Measurements from ENCODE around the gene RGMB. TPM values are rescaled to one million over a fixed set of nuclear protein-coding genes. Genes with fewer than 3 reads are reported as not detected.
"Not testable (repeated sequence)": the region's sequence is repeated elsewhere in the genome, so short reads cannot be mapped to it uniquely, and the experiment has no call there.

RGMB gene
- 5.2 TPM for polyA plus RNA-seq

- Mint-ChIP-seq H3K36me3 (no peaks in the 10 kb centered on the region), H3K27me3 (peaks cover 8% of the 10 kb centered on the region), H3K9me3 (no peaks in the 10 kb centered on the region), H3K4me3 (peak within 1 kb of the TSS; percentile 97 to 99 (median 98)), H3K27ac (peak within 1 kb of the TSS; percentile 97 to 98 (median 97)), H3K4me1 (peaks cover 18 to 44% (median 37%) of the 10 kb centered on the region in 3 donors)
These were observed at the start of gene RGMB for GRCh38 chr5:98773464-98774191. RGMB (plus strand) TSS chr5:98773663; CDS start chr5:98774071, 408 bp downstream.

DNA sequence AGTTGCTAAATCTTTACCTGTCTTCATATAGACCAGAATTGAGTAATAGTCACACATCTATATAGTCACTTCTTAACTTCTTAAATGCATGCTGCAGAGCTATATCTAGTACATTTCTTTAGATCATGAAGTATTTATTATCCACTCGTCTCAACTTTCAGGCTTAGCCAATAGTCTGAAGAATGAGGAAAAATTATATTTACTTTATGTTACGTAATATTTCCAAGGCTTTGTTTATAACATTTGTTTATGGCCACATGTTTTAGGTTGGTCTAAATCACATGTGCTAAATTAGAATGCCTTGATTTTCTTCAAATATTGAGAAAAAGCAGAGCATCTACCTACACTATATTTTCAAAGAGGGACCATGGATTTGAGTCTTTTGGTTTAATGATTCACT lies 47.2 kb upstream of the RGMB start:
- Mint-ChIP-seq H3K27ac (no peak overlapping the region), H3K9me3 (peaks cover 0 to 1% (median 0%) of the 10 kb centered on the region in 3 donors), H3K36me3 (no peaks in the 10 kb centered on the region), H3K4me3 (no peak overlapping the region), H3K27me3 (peaks cover 2% of the 10 kb centered on the region), H3K4me1 (no peaks in the 10 kb centered on the region)

GRCh38 chr5:98727686-98728085 lies 45.8 kb upstream of the RGMB start:
- Mint-ChIP-seq H3K27me3 (peaks cover 6% of the 10 kb centered on the region), H3K4me1 (no peaks in the 10 kb centered on the region), H3K4me3 (no peak overlapping the region), H3K36me3 (no peaks in the 10 kb centered on the region), H3K27ac (no peak overlapping the region), H3K9me3 (peaks cover 0 to 1% (median 0%) of the 10 kb centered on the region in 3 donors)

DNA sequence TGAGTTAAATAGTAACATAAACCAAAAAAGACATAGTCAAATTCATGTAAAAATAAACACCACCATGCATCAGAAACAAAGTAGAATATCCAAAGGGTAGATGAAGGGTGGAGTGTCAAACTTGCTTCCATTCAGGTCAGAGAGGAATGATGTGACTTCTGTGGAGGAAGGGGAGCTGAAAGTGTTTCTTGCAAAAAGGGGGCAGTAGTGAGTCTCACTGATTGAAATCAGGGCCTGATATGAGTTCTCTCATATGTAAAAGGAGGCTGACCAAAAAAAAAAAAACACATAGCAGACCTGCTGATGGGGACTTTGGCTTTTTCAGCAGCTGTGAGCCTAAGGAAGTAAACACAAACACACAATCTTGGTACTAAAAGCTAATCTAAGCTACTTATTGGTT lies 38.8 kb upstream of the RGMB start:
- H3K4me3 Mint-ChIP-seq, result no peak overlapping the region
- H3K4me1 Mint-ChIP-seq, result no peaks in the 10 kb centered on the region
- H3K9me3 Mint-ChIP-seq, result peaks cover 0 to 4% (median 0%) of the 10 kb centered on the region in 3 donors
- H3K27ac Mint-ChIP-seq, result no peak overlapping the region
- H3K27me3 Mint-ChIP-seq, result peaks cover 15% of the 10 kb centered on the region
- H3K36me3 Mint-ChIP-seq, result no peaks in the 10 kb centered on the region

DNA sequence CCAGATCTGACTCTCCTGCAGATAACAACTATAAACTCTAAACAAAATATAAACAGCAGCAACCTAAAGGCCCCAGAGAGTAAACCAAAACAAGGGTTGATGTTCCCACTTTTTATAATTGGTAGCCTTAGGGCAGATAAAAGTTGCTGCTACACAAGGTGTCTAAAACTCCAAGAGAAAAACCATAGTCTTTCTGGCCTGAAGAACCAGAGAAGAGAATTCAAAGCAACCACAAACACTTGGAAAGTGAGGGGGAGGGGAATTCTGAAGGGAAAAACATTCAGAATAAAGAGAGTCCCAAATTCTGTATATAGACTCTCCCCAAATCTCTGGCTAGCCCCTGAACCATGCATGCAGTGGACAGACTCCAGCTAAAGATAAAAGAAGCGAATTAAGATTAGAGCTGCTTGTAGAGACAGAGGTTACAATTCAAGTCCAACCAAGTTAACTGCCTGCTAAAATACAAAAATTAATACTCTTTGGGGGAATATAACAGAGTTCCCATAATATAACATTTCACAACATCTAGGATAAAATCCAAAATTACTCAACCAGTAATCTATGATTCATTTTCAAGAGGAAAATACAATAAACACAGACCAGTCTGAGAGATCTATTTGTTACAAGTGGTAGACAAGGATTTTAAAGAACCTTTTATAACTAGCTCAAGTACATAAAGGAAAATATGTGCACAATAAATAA lies 37.5 kb upstream of the RGMB start:
- H3K27ac Mint-ChIP-seq, result no peak overlapping the region
- H3K27me3 Mint-ChIP-seq, result peaks cover 15% of the 10 kb centered on the region
- H3K4me3 Mint-ChIP-seq, result no peak overlapping the region
- no peaks in the 10 kb centered on the region for H3K4me1 Mint-ChIP-seq
- peaks cover 0 to 4% (median 0%) of the 10 kb centered on the region in 3 donors for H3K9me3 Mint-ChIP-seq
- no peaks in the 10 kb centered on the region for H3K36me3 Mint-ChIP-seq

- Mint-ChIP-seq H3K9me3 (peaks cover 0 to 4% (median 0%) of the 10 kb centered on the region in 3 donors), H3K4me3 (no peak overlapping the region), H3K27me3 (peaks cover 15% of the 10 kb centered on the region), H3K27ac (no peak overlapping the region), H3K4me1 (no peaks in the 10 kb centered on the region), H3K36me3 (no peaks in the 10 kb centered on the region)
These were observed 36.7 kb upstream of the RGMB start for GRCh38 chr5:98736753-98737152.

DNA sequence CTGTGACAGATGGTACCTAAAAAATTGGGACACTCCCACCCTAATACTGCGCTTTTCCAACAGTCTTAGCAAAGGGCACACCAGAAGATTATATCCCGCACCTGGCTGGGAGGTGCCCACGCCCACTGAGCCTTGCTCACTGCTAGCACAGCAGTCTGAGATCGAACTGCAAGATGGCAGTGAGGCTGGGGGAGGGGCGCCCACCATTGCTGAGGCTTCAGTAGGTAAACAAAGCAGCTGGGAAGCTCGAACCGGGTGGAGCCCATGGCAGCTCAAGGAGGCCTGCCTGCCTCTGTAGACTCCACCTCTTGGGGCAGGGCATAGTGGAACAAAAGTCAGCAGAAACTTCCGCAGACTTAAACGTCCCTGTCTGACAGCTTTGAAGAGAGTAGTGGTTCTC lies 36.0 kb upstream of the RGMB start:
- H3K36me3 Mint-ChIP-seq, H3K4me1 Mint-ChIP-seq: not testable (repeated sequence)
- peaks cover 14% of the 10 kb centered on the region for H3K27me3 Mint-ChIP-seq

DNA sequence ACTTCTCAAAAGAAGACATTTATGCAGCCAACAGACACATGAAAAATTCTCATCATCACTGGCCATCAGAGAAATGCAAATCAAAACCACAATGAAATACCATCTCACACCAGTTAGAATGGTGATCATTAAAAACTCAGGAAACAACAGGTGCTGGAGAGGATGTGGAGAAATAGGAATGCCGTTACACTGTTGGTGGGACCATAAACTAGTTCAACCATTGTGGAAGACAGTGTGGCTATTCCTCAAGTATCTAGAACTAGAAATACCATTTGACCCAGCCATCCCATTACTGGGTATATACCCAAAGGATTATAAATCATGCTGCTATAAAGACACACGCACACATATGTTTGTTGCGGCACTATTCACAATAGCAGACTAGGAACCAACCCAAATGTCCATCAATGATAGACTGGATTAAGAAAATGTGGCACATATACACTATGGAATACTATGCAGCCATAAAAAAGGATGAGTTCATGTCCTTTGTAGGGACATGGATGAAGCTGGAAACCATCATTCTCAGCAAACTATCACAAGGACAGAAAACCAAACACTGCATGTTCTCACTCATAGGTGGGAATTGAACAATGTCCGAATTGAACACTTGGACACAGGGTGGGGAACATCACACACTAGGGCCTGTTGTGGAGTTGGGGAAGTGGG lies 34.8 kb upstream of the RGMB start:
- H3K36me3 Mint-ChIP-seq, H3K4me3 Mint-ChIP-seq, H3K27ac Mint-ChIP-seq, H3K4me1 Mint-ChIP-seq, H3K9me3 Mint-ChIP-seq: not testable (repeated sequence)
- peaks cover 12% of the 10 kb centered on the region for H3K27me3 Mint-ChIP-seq

More for the DNA sequence above, 36.0 kb upstream of the RGMB start:
- H3K9me3 Mint-ChIP-seq, H3K27ac Mint-ChIP-seq, H3K4me3 Mint-ChIP-seq: not testable (repeated sequence)

DNA sequence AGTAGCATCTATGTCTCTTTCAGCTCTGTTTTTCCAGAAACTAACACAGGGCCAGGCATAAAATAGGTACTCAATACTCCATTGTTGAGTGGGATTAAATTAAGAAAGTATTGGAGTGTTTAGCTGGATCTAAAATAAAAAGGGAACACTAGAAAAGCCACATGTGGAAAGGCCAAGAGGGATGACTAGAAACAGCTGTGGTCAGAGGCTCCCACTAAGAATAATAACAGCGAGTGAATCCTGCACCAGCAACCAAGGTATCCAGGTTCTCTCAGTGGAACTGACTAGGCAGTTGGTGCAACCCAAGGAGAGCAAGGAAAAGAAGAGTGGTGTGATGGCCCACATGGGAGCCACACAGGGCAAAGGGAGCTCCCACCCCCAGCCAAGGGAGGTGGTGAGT lies 31.5 kb upstream of the RGMB start:
- peaks cover 3% of the 10 kb centered on the region for H3K36me3 Mint-ChIP-seq
- no peak overlapping the region for H3K27ac Mint-ChIP-seq
- H3K9me3 Mint-ChIP-seq, result peaks cover 0 to 7% (median 3%) of the 10 kb centered on the region in 3 donors
- no peaks in the 10 kb centered on the region for H3K4me1 Mint-ChIP-seq
- H3K27me3 Mint-ChIP-seq, result peaks cover 10% of the 10 kb centered on the region
- H3K4me3 Mint-ChIP-seq, result no peak overlapping the region

DNA sequence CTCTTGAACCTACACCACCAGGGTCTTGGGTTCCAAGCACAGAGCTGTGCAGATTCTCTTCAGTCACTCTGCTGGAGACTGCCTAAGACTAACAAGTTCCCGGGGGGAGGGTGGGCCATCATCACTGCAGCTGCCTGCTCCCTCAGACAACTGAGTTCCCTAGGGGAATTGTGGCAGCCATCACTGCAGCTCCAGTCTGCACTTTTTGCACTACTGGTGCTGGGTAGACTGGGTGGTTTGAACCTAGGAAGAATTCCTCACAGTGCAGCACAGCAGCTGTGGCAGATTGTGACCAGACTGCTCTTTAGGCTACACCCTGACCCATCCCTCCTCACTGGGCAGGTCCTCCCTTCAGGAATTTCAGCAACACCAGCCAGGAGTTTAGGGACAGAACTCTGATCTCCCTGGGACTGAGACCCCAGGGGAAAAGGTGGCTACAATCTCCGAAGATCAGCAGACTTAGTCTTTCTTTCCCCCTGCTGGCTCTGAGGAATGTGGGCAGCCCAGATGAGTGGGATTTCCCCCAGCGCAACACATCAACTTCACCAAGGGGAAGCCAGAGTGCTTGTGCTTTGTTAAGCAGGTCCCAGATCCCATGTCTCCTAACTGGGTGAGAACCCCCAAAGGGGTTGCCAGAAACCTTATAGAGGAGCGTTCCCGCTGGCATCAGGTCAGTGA lies 30.9 kb upstream of the RGMB start:
- Mint-ChIP-seq H3K36me3 (peaks cover 3% of the 10 kb centered on the region), H3K27ac (no peak overlapping the region), H3K9me3 (peaks cover 0 to 9% (median 4%) of the 10 kb centered on the region in 3 donors), H3K4me3 (no peak overlapping the region), H3K4me1 (no peaks in the 10 kb centered on the region), H3K27me3 (peaks cover 7% of the 10 kb centered on the region)

DNA sequence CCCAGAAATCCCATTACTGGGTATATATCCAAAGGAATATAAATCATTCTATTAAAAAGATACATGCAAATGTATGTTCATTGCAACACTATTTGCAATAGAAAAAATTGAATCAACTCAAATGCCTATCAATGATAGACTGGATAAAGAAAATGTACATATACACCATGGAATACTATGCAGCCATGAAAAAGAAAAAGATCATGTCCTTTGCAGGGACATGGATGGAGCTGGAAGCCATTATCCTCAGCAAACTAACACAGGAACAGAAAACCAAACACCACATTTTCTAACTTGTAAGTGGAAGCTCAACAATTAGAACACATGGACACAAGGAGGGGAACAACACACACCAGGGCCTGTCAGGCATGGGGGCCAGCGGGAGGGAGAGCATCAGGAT lies 25.2 kb upstream of the RGMB start:
- H3K36me3 Mint-ChIP-seq, H3K9me3 Mint-ChIP-seq, H3K4me1 Mint-ChIP-seq, H3K27me3 Mint-ChIP-seq, H3K27ac Mint-ChIP-seq, H3K4me3 Mint-ChIP-seq: not testable (repeated sequence)

DNA sequence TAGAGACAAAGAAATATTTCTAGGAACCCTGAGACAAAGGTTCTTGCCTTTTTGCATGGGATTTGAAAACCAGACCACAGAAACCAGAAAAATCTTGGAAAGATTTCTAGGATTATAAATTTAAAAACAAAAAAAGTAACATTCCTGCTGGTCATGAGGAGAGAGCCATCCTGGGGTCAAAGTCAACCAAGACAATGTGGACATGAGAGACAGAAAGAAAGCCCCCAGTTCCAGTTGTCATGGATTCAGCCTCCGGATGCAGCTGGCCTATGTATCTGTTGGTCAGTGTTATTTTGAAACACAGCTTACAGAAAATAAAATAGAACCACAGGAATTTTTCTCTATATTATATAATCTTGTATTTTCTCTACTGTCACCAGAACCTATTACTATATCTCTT lies 24.4 kb upstream of the RGMB start:
- Mint-ChIP-seq H3K36me3 (peaks cover 3% of the 10 kb centered on the region), H3K27me3 (no peaks in the 10 kb centered on the region), H3K4me1 (no peaks in the 10 kb centered on the region), H3K27ac (no peak overlapping the region), H3K4me3 (no peak overlapping the region), H3K9me3 (peaks cover 3 to 9% (median 6%) of the 10 kb centered on the region in 3 donors)

DNA sequence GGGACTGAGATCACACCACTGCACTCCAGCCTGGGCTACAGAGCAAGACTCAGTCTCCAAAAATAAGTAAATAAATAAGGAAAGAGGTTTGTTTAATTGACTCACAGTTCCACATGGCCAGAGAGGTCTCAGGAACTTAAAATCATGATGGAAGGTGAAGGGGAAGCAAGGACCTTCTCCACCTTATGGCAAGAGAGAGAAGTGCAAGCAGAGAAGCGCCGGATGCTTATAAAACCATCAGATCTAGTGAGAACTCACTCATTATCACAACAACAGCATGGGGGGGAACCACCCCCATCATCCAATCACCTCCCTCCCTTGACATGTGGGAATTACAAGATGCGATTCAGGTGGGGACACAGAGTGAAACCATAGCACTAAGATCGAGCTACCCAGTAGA lies 22.8 kb upstream of the RGMB start:
- Mint-ChIP-seq H3K36me3 (peaks cover 3% of the 10 kb centered on the region), H3K27me3 (no peaks in the 10 kb centered on the region), H3K4me3 (no peak overlapping the region), H3K9me3 (peaks cover 3 to 9% (median 6%) of the 10 kb centered on the region in 3 donors), H3K4me1 (no peaks in the 10 kb centered on the region), H3K27ac (no peak overlapping the region)

GRCh38 chr5:98752331-98752730 lies 21.1 kb upstream of the RGMB start:
- not testable (repeated sequence) for H3K27ac Mint-ChIP-seq, H3K27me3 Mint-ChIP-seq, H3K9me3 Mint-ChIP-seq, H3K4me1 Mint-ChIP-seq, H3K4me3 Mint-ChIP-seq, H3K36me3 Mint-ChIP-seq

DNA sequence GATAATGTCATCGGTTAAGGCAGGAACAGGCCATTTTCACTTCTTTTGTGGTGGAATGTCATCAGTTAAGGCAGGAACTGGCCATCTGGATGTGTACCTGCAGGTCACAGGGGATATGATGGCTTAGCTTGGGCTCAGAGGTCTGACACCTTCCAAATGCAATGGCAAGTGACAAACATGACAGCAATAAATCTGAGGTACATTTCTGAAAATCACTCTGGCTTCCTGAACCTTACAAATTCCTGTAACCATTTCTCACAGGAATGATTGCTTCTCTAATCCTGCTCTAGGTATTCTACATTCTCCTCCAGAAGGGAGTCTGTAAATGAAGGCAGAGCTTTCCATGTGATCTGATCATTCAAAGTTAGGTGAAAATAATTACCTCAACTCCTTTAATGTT lies 20.7 kb upstream of the RGMB start:
- not testable (repeated sequence) for H3K4me3 Mint-ChIP-seq, H3K27me3 Mint-ChIP-seq, H3K27ac Mint-ChIP-seq, H3K4me1 Mint-ChIP-seq, H3K9me3 Mint-ChIP-seq, H3K36me3 Mint-ChIP-seq
